B cell (primary cell): Measurements from ENCODE around the gene SS18L1. TPM values are rescaled to one million over a fixed set of nuclear protein-coding genes. Genes with fewer than 3 reads are reported as not detected.

ENCODE experiments used
- ATAC-seq: fragments of 200-7000 bp; cut with Tn5 transposase; one replicate; pipeline ENCODE4 v1.10.0; 2021; ENCODE audit warnings: low read depth, mild to moderate bottlenecking, moderate number of reproducible peaks, moderate library complexity
- CTCF ChIA-PET: fragments of 350-600 bp; sonication (Branson Sonifier 250); formaldehyde crosslinking; loops from one replicate; lab custom pipeline; 2021; ENCODE audit warnings: antibody characterized with exemption, inconsistent platforms; lab: Charles Lee
- POLR2A ChIA-PET: fragments of 350-600 bp; sonication (Branson Sonifier 250); formaldehyde crosslinking; loops from one replicate; lab custom pipeline; 2021; ENCODE audit warnings: antibody characterized with exemption; lab: Charles Lee
- DNase-seq: peaks from one replicate; pipeline ENCODE4 v3.0.0; 2013
- H2AFZ ChIP-seq: 2 replicates; pipeline ENCODE4 v1.6.1; 2012; ENCODE audit warnings: mild to moderate bottlenecking, low read depth, low read length; ENCODE audit not compliant: insufficient read depth, poor library complexity, severe bottlenecking
- H3K27ac ChIP-seq, 2 donors: 1 replicate in 1 of 2; 2 replicates in 1 of 2; pipeline ENCODE4 v1.5.1; 2012 to 2013; ENCODE audit warnings: low read length in 2 of 2, mild to moderate bottlenecking in 2 of 2, moderate library complexity in 1 of 2
- H3K27me3 ChIP-seq, 4 experiments: fragments of 200-600 bp in 1 of 4; sonication (generic) in 1 of 4; replicated peaks in 1 of 4; 1 replicate in 2 of 4; 2 replicates in 2 of 4; pipeline versions ENCODE4 v1.6.1 to v1.7.0; 2013 to 2016; ENCODE audit warnings: low read length in 3 of 4, mild to moderate bottlenecking in 2 of 4, mixed read lengths in 1 of 4, moderate library complexity in 1 of 4; ENCODE audit not compliant: insufficient read depth in 4 of 4, control insufficient read depth in 3 of 4; ENCODE audit errors: control extremely low read depth in 1 of 4
- H3K36me3 ChIP-seq, 2 experiments: replicated peaks in 1 of 2; 1 replicate in 1 of 2; 2 replicates in 1 of 2; pipeline versions ENCODE4 v1.6.1 to v1.7.1; 2013; ENCODE audit warnings: low read length in 1 of 2; ENCODE audit not compliant: insufficient read depth in 2 of 2, control insufficient read depth in 1 of 2; ENCODE audit errors: control extremely low read depth in 1 of 2, extremely low read depth in 1 of 2
- H3K4me1 ChIP-seq, 2 donors: fragments of 200-600 bp in 1 of 2; sonication (generic) in 1 of 2; 1 replicate in 1 of 2; 2 replicates in 1 of 2; pipeline versions ENCODE4 v1.5.1 to v1.6.1; 2013 to 2017; ENCODE audit warnings: low read length in 2 of 2; ENCODE audit not compliant: control insufficient read depth in 2 of 2, insufficient read depth in 2 of 2
- H3K4me2 ChIP-seq: replicated peaks from 2 replicates; pipeline ENCODE3; 2012; ENCODE audit warnings: mild to moderate bottlenecking, low read depth, low read length; ENCODE audit not compliant: poor library complexity, severe bottlenecking
- H3K4me3 ChIP-seq, 5 experiments: fragments of 200-600 bp in 1 of 5; sonication (generic) in 1 of 5; 1 replicate in 3 of 5; 2 replicates in 2 of 5; pipeline versions ENCODE4 v1.5.1 to v1.7.0; 2011 to 2016; ENCODE audit warnings: low read length in 4 of 5, mild to moderate bottlenecking in 4 of 5, low read depth in 2 of 5, control low read depth in 1 of 5, moderate library complexity in 1 of 5; ENCODE audit not compliant: insufficient read depth in 1 of 5; ENCODE audit errors: control extremely low read depth in 1 of 5, extremely low read depth in 1 of 5
- H3K79me2 ChIP-seq: fragments of 200-600 bp; sonication (generic); one replicate; pipeline ENCODE4 v1.6.0; 2016; ENCODE audit warnings: low read length; ENCODE audit not compliant: control insufficient read depth, insufficient read depth
- H3K9ac ChIP-seq: fragments of 200-600 bp; sonication (generic); 2 replicates; pipeline ENCODE4 v1.6.1; 2017; ENCODE audit warnings: mild to moderate bottlenecking, low read length, moderate library complexity
- H3K9me3 ChIP-seq, 3 donors: one replicate each; pipeline versions ENCODE4 v1.6.1 to v1.7.1; 2013; ENCODE audit warnings: low read length in 2 of 3; ENCODE audit not compliant: control insufficient read depth in 2 of 3, insufficient read depth in 1 of 3; ENCODE audit errors: control extremely low read depth in 1 of 3
- H4K20me1 ChIP-seq: 2 replicates; pipeline ENCODE4 v1.6.0; 2012; ENCODE audit warnings: mild to moderate bottlenecking, low read length; ENCODE audit not compliant: insufficient read depth, control insufficient read depth, poor library complexity, severe bottlenecking
- H3K27ac Mint-ChIP-seq: one replicate; pipeline ENCODE4 v1.8.0; 2021; ENCODE audit warnings: mixed read lengths
- H3K27me3 Mint-ChIP-seq: one replicate; pipeline ENCODE4 v1.8.0; 2021; ENCODE audit warnings: mixed read lengths
- H3K4me1 Mint-ChIP-seq: one replicate; pipeline ENCODE4 v1.8.0; 2021; ENCODE audit warnings: mixed read lengths
- H3K4me3 Mint-ChIP-seq: one replicate; pipeline ENCODE4 v1.8.0; 2021; ENCODE audit warnings: mixed read lengths
- H3K9me3 Mint-ChIP-seq: one replicate; pipeline ENCODE4 v1.8.0; 2022; ENCODE audit warnings: mixed read lengths; ENCODE audit not compliant: insufficient read depth
- CTCF ChIP-seq: fragments of 200-600 bp; IDR thresholded peaks from one replicate; pipeline ENCODE4 v1.8.0; 2022; ENCODE audit warnings: antibody characterized with exemption, mild to moderate bottlenecking
- EZH2 ChIP-seq: IDR thresholded peaks from 2 replicates; pipeline ENCODE4 v1.6.1; 2012; ENCODE audit warnings: borderline replicate concordance, low read depth, mild to moderate bottlenecking, moderate library complexity, low read length; ENCODE audit not compliant: insufficient read depth, poor library complexity, severe bottlenecking
- WGBS: methylation state at CpG from one replicate; pipeline ENCODE4 v1.1.5; 2013; ENCODE audit warnings: missing lambda C conversion rate; ENCODE audit not compliant: insufficient coverage; 5-methylcytosine and 5-hydroxymethylcytosine counted together
- intact Hi-C: fragments of 100-400 bp; cut with micrococcal nuclease; formaldehyde crosslinking; loops from one replicate; pipeline ENCODE4 v1.10.0; 2022
- polyA plus RNA-seq: library from polyadenylated mRNA; depleted of rRNA; stranded (reverse); fragments of >200 nt; gene quantifications from 2 replicates; pipeline ENCODE4 v1.2.3, GENCODE V29; 2012
- total RNA-seq, 2 donors: library from RNA; stranded (reverse); fragments of 120-200 nt in 1 of 2; gene quantifications; 1 replicate in 1 of 2; 2 replicates in 1 of 2; pipeline versions ENCODE4 v1.2.3 to v1.2.4, GENCODE V29; 2013 to 2022

SS18L1 gene
- total and polyA plus RNA-seq, 2 donors (not counting 1 experiment from before 2014, with no cell fraction given), result 15.4 to 20.7 TPM

GRCh38 chr20:62151835-62152364 lies 8.3 kb downstream of the SS18L1 start:
- Histone ChIP-seq H3K79me2 (peaks cover 92% of the 10 kb centered on the region), H3K9me3 (peaks cover 0 to 19% (median 0%) of the 10 kb centered on the region in 3 donors), H3K9ac (no peak overlapping the region), H2AFZ (no peak overlapping the region), H3K4me1 (peaks cover 0 to 3% of the 10 kb centered on the region in 2 donors), H3K36me3 (peaks cover 0 to 7% of the 10 kb centered on the region in 2 experiments), H3K27ac (no peak overlapping the region), H3K4me3 (no peak overlapping the region), H3K4me2 (no peak overlapping the region), H3K27me3 (no peaks in the 10 kb centered on the region), H4K20me1 (peaks cover 56% of the 10 kb centered on the region)
- DNase-seq (no peak), ATAC-seq (no peak)
- H3K27ac Mint-ChIP-seq, result no peak overlapping the region
- intact Hi-C loops, result no loop called here
- TF ChIP-seq CTCF (no peak), EZH2 (no peak)
- H3K27me3 Mint-ChIP-seq, result no peaks in the 10 kb centered on the region
- H3K4me3 Mint-ChIP-seq, result no peak overlapping the region
- ChIA-PET CTCF (no interaction called here), POLR2A (no interaction called here)
- 87% methylated on average over 23 of the region's 23 CpGs for WGBS
- peaks cover 6% of the 10 kb centered on the region for H3K9me3 Mint-ChIP-seq
- H3K4me1 Mint-ChIP-seq, result peaks cover 12% of the 10 kb centered on the region

GRCh38 chr20:62155428-62156253 lies 12.1 kb downstream of the SS18L1 start:
- POLR2A ChIA-PET, result no interaction called here
- peaks cover 70% of the 10 kb centered on the region for H3K79me2 ChIP-seq
- H3K27ac ChIP-seq, result no peak overlapping the region

More at GRCh38 chr20:62155428-62156253, 12.1 kb downstream of the SS18L1 start:
- H3K4me3 ChIP-seq, result no peak overlapping the region
- ATAC-seq (no peak), DNase-seq (no peak)
- peaks cover 0 to 9% of the 10 kb centered on the region in 2 experiments for H3K36me3 ChIP-seq
- Mint-ChIP-seq H3K4me3 (no peak overlapping the region), H3K27ac (no peak overlapping the region), H3K9me3 (peaks cover 6% of the 10 kb centered on the region), H3K27me3 (no peaks in the 10 kb centered on the region), H3K4me1 (peaks cover 11% of the 10 kb centered on the region)
- H2AFZ ChIP-seq, result no peak overlapping the region
- H3K4me1 ChIP-seq, result peaks cover 0 to 4% of the 10 kb centered on the region in 2 donors
- H4K20me1 ChIP-seq, result peaks cover 47% of the 10 kb centered on the region
- intact Hi-C loops, result no loop called here
- H3K9ac ChIP-seq, result no peak overlapping the region
- WGBS, result 94% methylated on average over 18 of the region's 29 CpGs
- peaks cover 0 to 19% (median 0%) of the 10 kb centered on the region in 3 donors for H3K9me3 ChIP-seq
- CTCF ChIA-PET, result interaction anchor here (1.0 to 1.5 kb wide), 2 partner anchors 145 to 227 kb away, joined by 3 to 13 read pairs; no protein-coding TSS in a partner anchor
- no peak for TF ChIP-seq CTCF
- TF ChIP-seq EZH2, result no peak
- H3K4me2 ChIP-seq, result no peak overlapping the region
- H3K27me3 ChIP-seq, result no peaks in the 10 kb centered on the region
